ENCODE measurements around the gene VWF.

DNA sequence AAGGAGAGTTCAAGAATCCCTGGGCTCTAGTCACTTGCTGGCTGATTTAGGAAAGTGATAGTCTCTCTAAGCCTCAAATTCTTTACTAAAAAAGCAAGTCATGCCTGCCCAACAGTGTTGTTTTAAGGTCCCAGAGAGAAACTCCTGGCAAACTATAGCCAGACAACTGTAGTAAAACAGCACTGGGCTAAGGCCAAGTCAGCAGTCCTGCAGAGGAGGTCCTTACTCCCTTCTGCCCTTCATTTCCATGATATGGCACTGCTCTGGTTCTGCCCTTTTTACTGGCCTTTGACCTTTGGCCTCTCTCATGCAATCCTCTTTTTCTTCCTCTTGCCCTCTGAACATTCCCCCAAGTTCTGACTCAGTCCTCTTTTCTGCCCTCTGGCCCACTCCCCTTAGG is 74.9 kb downstream of the VWF start:
- TF ChIP-seq, protein P1, sequence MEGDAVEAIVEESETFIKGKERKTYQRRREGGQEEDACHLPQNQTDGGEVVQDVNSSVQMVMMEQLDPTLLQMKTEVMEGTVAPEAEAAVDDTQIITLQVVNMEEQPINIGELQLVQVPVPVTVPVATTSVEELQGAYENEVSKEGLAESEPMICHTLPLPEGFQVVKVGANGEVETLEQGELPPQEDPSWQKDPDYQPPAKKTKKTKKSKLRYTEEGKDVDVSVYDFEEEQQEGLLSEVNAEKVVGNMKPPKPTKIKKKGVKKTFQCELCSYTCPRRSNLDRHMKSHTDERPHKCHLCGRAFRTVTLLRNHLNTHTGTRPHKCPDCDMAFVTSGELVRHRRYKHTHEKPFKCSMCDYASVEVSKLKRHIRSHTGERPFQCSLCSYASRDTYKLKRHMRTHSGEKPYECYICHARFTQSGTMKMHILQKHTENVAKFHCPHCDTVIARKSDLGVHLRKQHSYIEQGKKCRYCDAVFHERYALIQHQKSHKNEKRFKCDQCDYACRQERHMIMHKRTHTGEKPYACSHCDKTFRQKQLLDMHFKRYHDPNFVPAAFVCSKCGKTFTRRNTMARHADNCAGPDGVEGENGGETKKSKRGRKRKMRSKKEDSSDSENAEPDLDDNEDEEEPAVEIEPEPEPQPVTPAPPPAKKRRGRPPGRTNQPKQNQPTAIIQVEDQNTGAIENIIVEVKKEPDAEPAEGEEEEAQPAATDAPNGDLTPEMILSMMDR (IDR thresholded peaks at IDR 0.05), result no peak
- TF ChIP-seq POLR2A (IDR thresholded peaks at IDR 0.05), result no peak

Data from right lobe of liver (tissue), 4 donors.